HCT116 (cell line): ENCODE data around the gene S100PBP. TPM values are rescaled to one million over a fixed set of nuclear protein-coding genes. Genes with fewer than 3 reads are reported as not detected.

Experiments used
- ATAC-seq: fragments of 200-7000 bp; cut with Tn5 transposase; 2 replicates; pipeline ENCODE4 v1.9.1; 2020; ENCODE audit warnings: mild to moderate bottlenecking, moderate library complexity
- BruUV-seq: library from RNA; stranded (reverse); fragments of 400-500 nt; replicated peaks from 2 replicates; lab custom pipeline; 2021; lab: Mats Ljungman, UMichigan
- CTCF ChIA-PET: fragments of 300-600 bp; sonication (Branson Sonifier 250); formaldehyde crosslinking; loops from one replicate; lab custom pipeline; 2021; ENCODE audit warnings: antibody characterized with exemption; lab: Charles Lee
- POLR2A ChIA-PET: fragments of 300-600, 350-600 bp; sonication (Branson Sonifier 250); formaldehyde crosslinking; loops from one replicate; lab custom pipeline; 2021; ENCODE audit warnings: antibody characterized with exemption; lab: Charles Lee
- RAD21 ChIA-PET, 2 experiments: fragments of 300-600 bp; sonication (Branson Sonifier 250); formaldehyde crosslinking; loops; one replicate each; lab custom pipeline; 2023; ENCODE audit warnings: low total read pairs in 2 of 2; ENCODE audit not compliant: uncharacterized antibody in 2 of 2, unreplicated experiment in 2 of 2, low non-redundant PET in 1 of 2; lab: Charles Lee
- DNase-seq: peaks from one replicate; pipeline ENCODE4 v3.0.0-alpha.2; 2010; ENCODE audit warnings: low read depth, low spot score
- H2AFZ ChIP-seq: fragments of 200-600 bp; shearing (Covaris generic), sonication (generic); 2 replicates; pipeline ENCODE4 v1.6.1; 2017; ENCODE audit warnings: low read depth, mixed run types, mixed read lengths, antibody characterized with exemption, low read length; ENCODE audit not compliant: poor library complexity, severe bottlenecking
- H3K27ac ChIP-seq: 2 replicates; pipeline ENCODE4 v1.5.1; 2012; ENCODE audit warnings: low read depth, low read length
- H3K27me3 ChIP-seq: fragments of 200-600 bp; sonication (generic); 2 replicates; pipeline ENCODE4 v1.6.1; 2016; ENCODE audit warnings: mixed run types, low read length, mixed read lengths; ENCODE audit not compliant: insufficient read depth
- H3K36me3 ChIP-seq, 2 experiments: fragments of 200-500 bp in 1 of 2; fragments of 200-600 bp in 1 of 2; sonication (Bioruptor generic) in 1 of 2; sonication (generic) in 1 of 2; 2 replicates each; pipeline versions ENCODE4 v1.5.1 to v1.6.1; 2014 to 2016; ENCODE audit warnings: low read length in 2 of 2, inconsistent platforms in 1 of 2, mixed read lengths in 1 of 2, mixed run types in 1 of 2; ENCODE audit not compliant: insufficient read depth in 2 of 2, control insufficient read depth in 1 of 2
- H3K4me1 ChIP-seq, 2 experiments: fragments of 200-600 bp in 1 of 2; sonication (generic) in 1 of 2; 2 replicates each; pipeline versions ENCODE4 v1.5.1 to v1.6.1; 2012 to 2017; ENCODE audit warnings: low read length in 2 of 2, inconsistent platforms in 1 of 2, mild to moderate bottlenecking in 1 of 2, mixed read lengths in 1 of 2, mixed run types in 1 of 2, moderate library complexity in 1 of 2; ENCODE audit not compliant: insufficient read depth in 2 of 2, control insufficient read depth in 1 of 2
- H3K4me2 ChIP-seq: fragments of 200-600 bp; sonication (generic); 2 replicates; pipeline ENCODE4 v1.6.1; 2017; ENCODE audit warnings: mixed run types, low read length, mixed read lengths
- H3K4me3 ChIP-seq, 2 experiments: fragments of 200-600 bp in 1 of 2; sonication (generic) in 1 of 2; replicated peaks in 1 of 2; 2 replicates each; pipeline ENCODE4 v1.5.1; 2011 to 2016; ENCODE audit warnings: low read length in 2 of 2, control low read depth in 1 of 2, low read depth in 1 of 2, mild to moderate bottlenecking in 1 of 2, mixed read lengths in 1 of 2, mixed run types in 1 of 2
- H3K79me2 ChIP-seq: fragments of 200-600 bp; sonication (generic); 2 replicates; pipeline ENCODE4 v1.6.1; 2017; ENCODE audit warnings: mild to moderate bottlenecking, mixed run types, low read length, moderate library complexity, mixed read lengths; ENCODE audit not compliant: insufficient read depth
- H3K9ac ChIP-seq: fragments of 200-600 bp; sonication (generic); 2 replicates; pipeline ENCODE4 v1.6.1; 2016; ENCODE audit warnings: low read length, mixed read lengths
- H3K9me2 ChIP-seq: fragments of 200-600 bp; sonication (generic), shearing (Covaris generic); 2 replicates; pipeline ENCODE4 v1.6.1; 2017; ENCODE audit warnings: mixed run types, mild to moderate bottlenecking, moderate library complexity; ENCODE audit not compliant: insufficient read depth
- H3K9me3 ChIP-seq, 2 experiments: fragments of 200-500 bp in 1 of 2; fragments of 200-600 bp in 1 of 2; sonication (Bioruptor generic) in 1 of 2; sonication (generic) in 1 of 2; 2 replicates each; pipeline ENCODE4 v1.6.1; 2014 to 2017; ENCODE audit warnings: low read length in 2 of 2, mixed read lengths in 2 of 2, inconsistent platforms in 1 of 2, low read depth in 1 of 2, mild to moderate bottlenecking in 1 of 2, mixed run types in 1 of 2, moderate library complexity in 1 of 2; ENCODE audit not compliant: control insufficient read depth in 1 of 2, insufficient read depth in 1 of 2
- H4K20me1 ChIP-seq: fragments of 200-600 bp; sonication (generic), shearing (Covaris generic); 2 replicates; pipeline ENCODE4 v1.6.1; 2017; ENCODE audit warnings: mixed run types, mild to moderate bottlenecking, moderate library complexity; ENCODE audit not compliant: insufficient read depth
- CBX3 ChIP-seq: IDR thresholded peaks from 2 replicates; pipeline ENCODE4 v1.6.1; 2012; ENCODE audit warnings: low read depth
- CEBPB ChIP-seq: IDR thresholded peaks from 2 replicates; pipeline ENCODE4 v1.6.1; 2012; ENCODE audit warnings: low read depth
- EGR1 ChIP-seq: IDR thresholded peaks from 2 replicates; pipeline ENCODE4 v1.6.1; 2012; ENCODE audit warnings: low read depth
- EZH2phosphoT487 ChIP-seq: fragments of 200-600 bp; IDR thresholded peaks from 2 replicates; pipeline ENCODE4 v1.6.1; 2018; ENCODE audit warnings: antibody characterized with exemption, borderline replicate concordance
- MAX ChIP-seq: IDR thresholded peaks from 2 replicates; pipeline ENCODE4 v1.6.1; 2012
- POLR2A ChIP-seq: IDR thresholded peaks from 2 replicates; pipeline ENCODE4 v1.7.0; 2011; ENCODE audit warnings: borderline replicate concordance; ENCODE audit not compliant: insufficient read depth, insufficient read length; ENCODE audit errors: extremely low read depth
- POLR2AphosphoS5 ChIP-seq: IDR thresholded peaks from 2 replicates; pipeline ENCODE4 v1.6.1; 2011; ENCODE audit warnings: mild to moderate bottlenecking, low read depth, low read length, moderate library complexity
- RAD21 ChIP-seq: IDR thresholded peaks from 2 replicates; pipeline ENCODE4 v1.6.1; 2012; ENCODE audit warnings: low read depth, mild to moderate bottlenecking
- SIN3A ChIP-seq: IDR thresholded peaks from 2 replicates; pipeline ENCODE4 v1.6.1; 2012; ENCODE audit warnings: low read depth
- SP1 ChIP-seq: IDR thresholded peaks from 2 replicates; pipeline ENCODE4 v1.6.1; 2012; ENCODE audit warnings: low read depth
- SRF ChIP-seq: IDR thresholded peaks from 2 replicates; pipeline ENCODE4 v1.6.1; 2012; ENCODE audit warnings: low read depth
- ZNF274 ChIP-seq: fragments of 200-500 bp; sonication (Bioruptor generic); IDR thresholded peaks from 2 replicates; pipeline ENCODE4 v1.6.1; 2014; ENCODE audit warnings: mild to moderate bottlenecking, low read depth, low read length, inconsistent platforms
- intact Hi-C: fragments of 100-400 bp; cut with micrococcal nuclease; formaldehyde crosslinking; loops from 2 replicates; pipeline ENCODE4 v1.10.0; 2022
- total RNA-seq: library from RNA; stranded (reverse); gene quantifications from one replicate; pipeline ENCODE4 v1.2.1, GENCODE V29; 2021; ENCODE audit not compliant: unreplicated experiment
- TF ChIP-seq, protein P1 (sequence below): IDR thresholded peaks from 2 replicates; pipeline ENCODE4 v1.6.1; 2012
- TF ChIP-seq, protein P2 (sequence below): IDR thresholded peaks from 2 replicates; pipeline ENCODE4 v1.6.1; 2011; ENCODE audit warnings: mild to moderate bottlenecking, low read length, moderate library complexity; ENCODE audit not compliant: insufficient replicate concordance; ENCODE audit errors: extremely low read depth

Gene S100PBP
- total RNA-seq, 1 experiment from 2014 or later, result 38.2 TPM

DNA sequence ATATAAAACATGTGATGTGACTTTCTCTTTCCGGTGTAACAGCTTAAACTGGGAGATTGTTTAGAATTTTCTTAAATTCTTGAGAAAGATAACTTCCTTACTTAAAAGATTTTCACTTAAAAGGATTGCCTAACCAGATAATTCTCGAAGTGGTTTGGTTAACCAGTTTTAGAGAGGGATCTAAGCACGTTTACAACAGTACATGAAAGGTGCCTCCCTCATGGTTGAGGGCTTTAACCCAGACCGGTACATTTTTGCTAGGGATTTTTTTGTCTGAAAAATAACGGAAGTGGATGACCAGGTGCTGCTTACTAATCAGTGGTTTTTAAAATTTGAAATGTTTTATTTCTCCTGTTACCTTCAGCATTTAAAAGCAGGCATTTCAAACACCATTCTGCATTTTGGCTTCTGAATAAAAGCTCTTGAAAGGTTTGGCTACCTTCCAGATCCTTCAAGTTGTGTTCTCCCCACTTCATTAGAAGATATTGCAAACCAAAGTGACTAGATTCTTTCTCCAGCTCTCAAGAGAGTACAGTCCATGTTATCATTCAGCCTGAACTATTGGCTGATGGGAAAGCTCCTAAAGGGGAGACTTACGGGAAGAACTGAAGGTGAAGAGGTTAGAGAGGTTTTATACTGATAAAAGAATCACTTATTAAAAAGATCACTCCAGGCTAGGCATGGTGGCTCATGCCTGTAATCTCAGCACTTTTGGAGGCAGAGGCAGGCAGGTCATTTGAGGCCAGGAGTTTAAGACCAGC is 12.8 kb downstream of the S100PBP start:
- Histone ChIP-seq H3K79me2 (no peaks in the 10 kb centered on the region), H3K27ac (no peak overlapping the region), H3K9me3 (no peaks in the 10 kb centered on the region), H3K4me3 (no peak overlapping the region), H3K9me2 (no peaks in the 10 kb centered on the region), H3K4me2 (no peak overlapping the region), H3K27me3 (no peaks in the 10 kb centered on the region), H3K9ac (no peak overlapping the region), H4K20me1 (no peaks in the 10 kb centered on the region), H3K36me3 (peaks cover 49 to 65% of the 10 kb centered on the region in 2 experiments), H2AFZ (no peak overlapping the region), H3K4me1 (no peaks in the 10 kb centered on the region)
- CTCF ChIA-PET, result no interaction called here
- ATAC-seq (no peak), DNase-seq (no peak)
- RAD21 ChIA-PET, result no interaction called here
- TF ChIP-seq, protein P1, sequence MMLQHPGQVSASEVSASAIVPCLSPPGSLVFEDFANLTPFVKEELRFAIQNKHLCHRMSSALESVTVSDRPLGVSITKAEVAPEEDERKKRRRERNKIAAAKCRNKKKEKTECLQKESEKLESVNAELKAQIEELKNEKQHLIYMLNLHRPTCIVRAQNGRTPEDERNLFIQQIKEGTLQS, result no peak
- TF ChIP-seq ZNF274, result no peak
- no peak for TF ChIP-seq POLR2AphosphoS5
- TF ChIP-seq, protein P2, sequence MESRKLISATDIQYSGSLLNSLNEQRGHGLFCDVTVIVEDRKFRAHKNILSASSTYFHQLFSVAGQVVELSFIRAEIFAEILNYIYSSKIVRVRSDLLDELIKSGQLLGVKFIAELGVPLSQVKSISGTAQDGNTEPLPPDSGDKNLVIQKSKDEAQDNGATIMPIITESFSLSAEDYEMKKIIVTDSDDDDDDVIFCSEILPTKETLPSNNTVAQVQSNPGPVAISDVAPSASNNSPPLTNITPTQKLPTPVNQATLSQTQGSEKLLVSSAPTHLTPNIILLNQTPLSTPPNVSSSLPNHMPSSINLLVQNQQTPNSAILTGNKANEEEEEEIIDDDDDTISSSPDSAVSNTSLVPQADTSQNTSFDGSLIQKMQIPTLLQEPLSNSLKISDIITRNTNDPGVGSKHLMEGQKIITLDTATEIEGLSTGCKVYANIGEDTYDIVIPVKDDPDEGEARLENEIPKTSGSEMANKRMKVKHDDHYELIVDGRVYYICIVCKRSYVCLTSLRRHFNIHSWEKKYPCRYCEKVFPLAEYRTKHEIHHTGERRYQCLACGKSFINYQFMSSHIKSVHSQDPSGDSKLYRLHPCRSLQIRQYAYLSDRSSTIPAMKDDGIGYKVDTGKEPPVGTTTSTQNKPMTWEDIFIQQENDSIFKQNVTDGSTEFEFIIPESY, result no peak
- no peak for TF ChIP-seq MAX
- TF ChIP-seq EZH2phosphoT487, result no peak
- TF ChIP-seq EGR1, result no peak
- TF ChIP-seq SP1, result no peak
- TF ChIP-seq RAD21, result no peak
- TF ChIP-seq CBX3, result no peak
- TF ChIP-seq POLR2A, result no peak
- TF ChIP-seq SRF, result no peak
- TF ChIP-seq CEBPB, result no peak
- TF ChIP-seq SIN3A, result no peak
- BruUV-seq, result no TSS peak
- POLR2A ChIA-PET, result no interaction called here
- intact Hi-C loops, result no loop called here
